Measurements from ENCODE around the gene LBHD1.
"Not testable (repeated sequence)": the region's sequence is repeated elsewhere in the genome, so short reads cannot be mapped to it uniquely, and the experiment has no call there.

Gene LBHD1

DNA sequence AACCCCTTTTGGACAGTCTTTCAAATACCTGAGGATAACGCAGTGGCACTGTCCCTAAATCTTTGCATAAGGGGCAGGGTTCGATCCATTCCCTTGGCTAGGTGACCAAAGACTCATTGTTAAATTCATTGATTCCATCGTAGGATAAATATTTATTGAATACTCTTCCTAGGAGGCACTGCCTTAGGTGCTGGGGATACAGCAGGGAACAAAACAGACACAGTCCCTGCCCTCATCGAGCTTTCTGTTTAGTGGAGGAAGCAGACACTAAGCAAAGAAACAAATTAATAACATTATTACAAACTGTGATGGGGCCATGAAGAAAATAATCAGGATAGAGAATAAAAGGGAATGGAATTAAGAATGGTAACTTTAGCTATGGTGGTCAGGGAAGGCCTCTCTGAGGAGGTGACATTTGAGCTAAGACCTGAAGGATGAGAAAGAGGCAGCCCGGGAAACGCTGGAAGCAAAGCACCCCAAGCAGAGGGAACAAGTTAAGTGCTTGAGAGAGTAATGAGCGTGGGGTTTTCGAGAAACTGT, 51.0 kb downstream of the LBHD1 start:
- DNase-seq (ENCODE audit: low read depth, low spot score) = no peak

DNA sequence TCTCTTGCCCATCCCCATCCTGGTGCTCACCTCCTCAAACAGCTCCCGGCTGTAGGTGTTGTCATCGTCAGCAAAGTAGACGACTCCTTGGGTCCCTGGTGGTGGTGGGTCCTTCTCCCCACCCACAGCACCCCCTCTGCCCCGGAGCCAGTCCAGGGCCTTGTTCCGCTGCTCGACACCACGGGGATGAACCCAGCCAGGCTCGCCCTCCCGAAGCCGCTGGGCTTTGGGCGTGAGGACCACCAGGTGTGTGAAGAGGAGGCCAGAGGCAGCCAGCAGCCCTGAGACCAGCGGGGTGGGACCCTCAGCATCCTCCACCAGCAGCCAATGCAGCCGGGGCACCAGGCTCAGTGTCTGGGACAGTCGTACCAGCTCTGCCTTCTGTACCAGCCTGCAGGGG, 55.1 kb downstream of the LBHD1 start:
- not testable (repeated sequence) for DNase-seq (ENCODE audit: low read depth, low spot score)

DNA sequence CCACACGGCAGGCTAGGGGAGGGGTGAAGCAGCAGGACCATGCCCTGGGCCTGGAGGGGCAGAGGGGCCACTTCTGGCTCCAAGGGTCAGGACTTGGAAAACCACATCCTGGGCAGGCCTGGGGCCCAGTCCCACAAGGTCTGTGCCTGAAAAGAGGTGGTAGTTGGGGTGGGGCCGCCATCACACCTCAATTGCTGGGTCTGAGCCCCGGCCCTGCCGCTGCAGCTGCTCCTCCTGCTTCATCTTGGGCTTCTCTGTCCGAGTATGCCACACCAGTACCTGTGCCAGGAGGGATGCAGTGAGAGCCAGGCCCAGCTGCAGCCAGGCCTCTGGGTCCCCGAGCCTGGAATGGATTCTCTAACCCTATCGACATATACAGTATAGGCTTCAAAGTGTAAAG, 56.5 kb downstream of the LBHD1 start:
- DNase-seq (ENCODE audit: low read depth, low spot score) = no peak

DNA sequence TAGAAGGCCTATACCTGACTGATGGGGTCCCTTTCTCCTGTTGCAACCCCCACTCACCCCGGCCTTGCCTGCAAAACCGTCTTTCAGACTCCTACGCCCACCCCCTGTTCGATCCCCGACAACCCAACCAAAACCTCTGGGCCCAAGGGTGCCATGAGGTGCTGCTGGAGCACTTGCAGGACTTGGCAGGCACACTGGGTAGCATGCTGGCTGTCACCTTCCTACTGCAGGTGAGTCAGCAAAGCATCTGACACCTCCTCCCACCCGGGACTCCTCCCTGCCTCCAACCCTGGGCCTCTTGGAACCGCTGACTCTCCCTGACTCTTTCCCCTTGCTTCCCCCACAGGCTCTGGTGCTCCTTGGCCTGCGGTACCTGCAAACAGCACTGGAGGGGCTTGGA, 57.8 kb downstream of the LBHD1 start:
- DNase-seq (ENCODE audit: low read depth, low spot score) = no peak

DNA sequence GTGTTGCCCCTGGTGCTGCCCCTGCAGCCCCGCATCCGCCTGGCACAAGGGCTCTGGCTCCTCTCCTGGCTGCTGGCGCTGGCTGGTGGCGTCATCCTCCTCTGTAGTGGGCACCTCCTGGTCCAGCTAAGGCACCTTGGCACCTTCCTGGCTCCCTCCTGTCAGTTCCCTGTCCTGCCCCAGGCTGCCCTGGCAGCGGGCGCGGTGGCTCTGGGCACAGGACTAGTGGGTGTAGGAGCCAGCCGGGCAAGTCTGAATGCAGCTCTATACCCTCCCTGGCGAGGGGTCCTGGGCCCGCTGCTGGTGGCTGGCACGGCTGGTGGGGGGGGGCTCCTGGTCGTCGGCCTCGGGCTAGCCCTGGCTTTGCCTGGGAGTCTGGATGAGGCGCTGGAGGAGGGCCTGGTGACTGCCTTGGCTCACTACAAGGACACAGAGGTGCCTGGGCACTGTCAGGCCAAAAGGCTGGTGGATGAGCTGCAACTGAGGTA, 58.7 kb downstream of the LBHD1 start:
- DNase-seq (ENCODE audit: low read depth, low spot score) = no peak
